GM12878 (cell line): ENCODE results near the gene SRI. TPM values are rescaled to one million over a fixed set of nuclear protein-coding genes. Genes with fewer than 3 reads are reported as not detected.

Experiments used
- ATAC-seq: fragments of 200-7000 bp; cut with Tn5 transposase; 3 replicates; pipeline ENCODE4 v1.9.1; 2020; ENCODE audit warnings: mild to moderate bottlenecking, moderate library complexity
- BruUV-seq: library from RNA; stranded (reverse); fragments of 400-500 nt; replicated peaks from 2 replicates; lab custom pipeline; 2021; lab: Mats Ljungman, UMichigan
- CTCF ChIA-PET: fragments of 300-600 bp; sonication (Branson Sonifier 250); formaldehyde crosslinking; extraction: SDS; loops from one replicate; lab custom pipeline; 2021; ENCODE audit warnings: inconsistent platforms; lab: Yijun Ruan, JAX
- POLR2A ChIA-PET: fragments of 350-600 bp; formaldehyde crosslinking; extraction: SDS; loops from one replicate; lab custom pipeline; 2021; ENCODE audit warnings: inconsistent platforms; lab: Charles Lee
- RAD21 ChIA-PET: fragments of 300-600 bp; sonication (Branson Sonifier 250); formaldehyde crosslinking; loops from one replicate; lab custom pipeline; 2023; ENCODE audit warnings: antibody characterized with exemption; ENCODE audit not compliant: unreplicated experiment; lab: Charles Lee
- SMC1A ChIA-PET: fragments of 300-600 bp; sonication (Branson Sonifier 250); formaldehyde crosslinking; loops from one replicate; lab custom pipeline; 2023; ENCODE audit not compliant: unreplicated experiment, uncharacterized antibody; lab: Charles Lee
- DNase-seq: peaks from one replicate; pipeline ENCODE4 v3.0.0-alpha.2; 2011; ENCODE audit warnings: low read depth, low spot score
- FAIRE-seq: peaks from 3 replicates; lab custom pipeline; 2011; peaks lifted over from hg19 to GRCh38; lab: Jason Lieb, UNC
- H2AFZ ChIP-seq: 2 replicates; pipeline ENCODE4 v1.6.0; 2011; ENCODE audit warnings: low read depth, low read length, control low read depth; ENCODE audit not compliant: control insufficient read depth
- H3K27ac ChIP-seq: 2 replicates; pipeline ENCODE4 v1.5.1; 2011; ENCODE audit warnings: control low read depth; ENCODE audit not compliant: control insufficient read depth, insufficient read depth
- H3K27me3 ChIP-seq, 2 experiments: replicated peaks in 1 of 2; 2 replicates each; pipeline versions ENCODE4 v1.6.0 to v1.6.1; 2011; ENCODE audit warnings: low read length in 1 of 2; ENCODE audit not compliant: control insufficient read depth in 2 of 2, insufficient read depth in 2 of 2
- H3K36me3 ChIP-seq, 2 experiments: 2 replicates each; pipeline ENCODE4 v1.5.1; 2011; ENCODE audit warnings: low read length in 1 of 2; ENCODE audit not compliant: control insufficient read depth in 2 of 2, insufficient read depth in 2 of 2
- H3K4me1 ChIP-seq: 2 replicates; pipeline ENCODE4 v1.6.1; 2011; ENCODE audit warnings: mild to moderate bottlenecking, low read length, moderate library complexity, mixed read lengths; ENCODE audit not compliant: control insufficient read depth, insufficient read depth
- H3K4me2 ChIP-seq: 2 replicates; pipeline ENCODE4 v1.6.0; 2011; ENCODE audit warnings: control low read depth; ENCODE audit not compliant: control insufficient read depth, insufficient read depth
- H3K4me3 ChIP-seq: fragments of 200-600 bp; sonication (generic); 2 replicates; pipeline ENCODE4 v1.5.1; 2016
- H3K79me2 ChIP-seq: 2 replicates; pipeline ENCODE4 v1.6.0; 2011; ENCODE audit warnings: low read length; ENCODE audit not compliant: control insufficient read depth, insufficient read depth
- H3K9ac ChIP-seq: 2 replicates; pipeline ENCODE4 v1.8.0; 2011; ENCODE audit warnings: low read length, control low read depth, mixed read lengths; ENCODE audit not compliant: control insufficient read depth, insufficient read depth
- H3K9me3 ChIP-seq: replicated peaks from 3 replicates; pipeline ENCODE4 v1.5.1; 2011; ENCODE audit warnings: mild to moderate bottlenecking, low read length; ENCODE audit not compliant: control insufficient read depth, insufficient read depth
- H4K20me1 ChIP-seq: 2 replicates; pipeline ENCODE4 v1.6.0; 2011; ENCODE audit not compliant: control insufficient read depth, insufficient read depth
- MEF2B ChIP-seq: fragments of 450-650 bp; IDR thresholded peaks from 2 replicates; pipeline ENCODE4 v1.6.1; 2018; ENCODE audit warnings: mild to moderate bottlenecking, moderate library complexity; ENCODE audit not compliant: partially characterized antibody, poor library complexity, severe bottlenecking
- MLLT1 ChIP-seq: fragments of 450-650 bp; IDR thresholded peaks from 2 replicates; pipeline ENCODE4 v1.6.1; 2016; ENCODE audit warnings: mild to moderate bottlenecking
- MXI1 ChIP-seq: fragments of 150-350 bp; IDR thresholded peaks from 2 replicates; pipeline ENCODE4 v1.6.1; 2011; ENCODE audit warnings: low read depth, mild to moderate bottlenecking, inconsistent platforms, low read length, improper control_type of control experiment
- POLR2AphosphoS5 ChIP-seq: IDR thresholded peaks from 2 replicates; pipeline ENCODE4 v1.6.1; 2011; ENCODE audit warnings: mild to moderate bottlenecking, low read length, inconsistent platforms
- RELA ChIP-seq: fragments of 450-650 bp; IDR thresholded peaks from 2 replicates; pipeline ENCODE4 v1.8.0; 2014; ENCODE audit warnings: borderline replicate concordance; ENCODE audit not compliant: partially characterized antibody
- SMARCA5 ChIP-seq: fragments of 450-650 bp; IDR thresholded peaks from 2 replicates; pipeline ENCODE4 v1.6.1; 2017; ENCODE audit warnings: mild to moderate bottlenecking
- ZNF217 ChIP-seq: fragments of 450-650 bp; IDR thresholded peaks from 2 replicates; pipeline ENCODE4 v1.6.1; 2017; ENCODE audit warnings: antibody characterized with exemption, mild to moderate bottlenecking
- WGBS: methylation state at CpG from one replicate; pipeline ENCODE4 v1.1.6; 2016; ENCODE audit warnings: low lambda C conversion rate; ENCODE audit not compliant: insufficient replicate concordance, insufficient coverage; ENCODE audit errors: missing lambda C conversion rate; 5-methylcytosine and 5-hydroxymethylcytosine counted together
- in situ Hi-C: fragments of 300-500 bp; cut with MboI; formaldehyde crosslinking; loops from 9 replicates; pipeline ENCODE4 v1.14.3; 2018; ENCODE audit warnings: mixed read lengths
- intact Hi-C: fragments of 100-400 bp; cut with micrococcal nuclease; formaldehyde crosslinking; loops from one replicate; pipeline ENCODE4 v1.14.2; 2022; ENCODE audit not compliant: unreplicated experiment
- polyA plus RNA-seq, 11 experiments: library from polyadenylated mRNA; depleted of rRNA in 4 of 11; unstranded in 6 of 11; stranded (reverse) in 5 of 11; fragments of >200 nt; fragmentation: Nextera tagmentation in 4 of 11; fragmentation: Illumina TruSeq in 1 of 11; extraction: Ambion mirVana in 4 of 11; extraction: Trizol in 1 of 11; gene quantifications; 1 replicate in 1 of 11; 2 replicates in 10 of 11; pipeline versions ENCODE4 v1.2.1 to v1.2.3, GENCODE V29; 2011 to 2016; ENCODE audit warnings: inconsistent platforms in 2 of 11, missing spikeins in 2 of 11, low read depth in 1 of 11
- total RNA-seq, 4 experiments: library from RNA; depleted of rRNA in 3 of 4; stranded (reverse); fragments of >200 nt in 3 of 4; fragmentation: Illumina TruSeq in 1 of 4; extraction: Trizol in 1 of 4; gene quantifications; 2 replicates each; pipeline versions ENCODE4 v1.2.1 to v1.2.3, GENCODE V29; 2013 to 2021

The SRI gene
- total and polyA plus RNA-seq, 10 of the 15 experiments (the other 5 are each of a cell fraction or from before 2014, with no cell fraction given), result 94.7 to 588 (median 242) TPM

- no peaks in the 10 kb centered on the region for H3K79me2 ChIP-seq
- BruUV-seq, result no TSS peak
- H2AFZ ChIP-seq, result no peak overlapping the region
- DNase-seq, result no peak
- ATAC-seq, result no peak
- no peak overlapping the region for H3K4me3 ChIP-seq
- ChIA-PET SMC1A (interaction anchor here (0.9 to 5.2 kb wide), 6 partner anchors 11 to 152 kb away, joined by 3 to 55 read pairs (median 4); no protein-coding TSS in a partner anchor), RAD21 (interaction anchor here (0.9 to 1.2 kb wide), 2 partner anchors 12 to 13 kb away, joined by 3 to 4 read pairs; no protein-coding TSS in a partner anchor), CTCF (interaction anchor here (1.7 to 2.3 kb wide), 3 partner anchors 9 to 12 kb away, joined by 7 to 14 read pairs (median 8); no protein-coding TSS in a partner anchor), POLR2A (interaction anchor here (0.5 to 2.7 kb wide), 3 partner anchors 12 to 1224 kb away, joined by 3 to 19 read pairs (median 4); no protein-coding TSS in a partner anchor)
- no peak overlapping the region for H3K27ac ChIP-seq
- FAIRE-seq, result no peak
- intact Hi-C loops (no loop called here), in situ Hi-C loops (no loop called here)
- peak; percentile 11 for TF ChIP-seq MEF2B
- 0 out of 2 replicates have a peak, but pooled peaks have one; percentile 16 for TF ChIP-seq SMARCA5
- 0 out of 2 replicates have a peak, but pooled peaks have one; percentile 52 for TF ChIP-seq ZNF217
- no peak for TF ChIP-seq RELA
- no peak for TF ChIP-seq MXI1
- H3K4me2 ChIP-seq, result no peak overlapping the region
- H3K36me3 ChIP-seq, result peaks cover 3 to 39% of the 10 kb centered on the region in 2 experiments
- no peaks in the 10 kb centered on the region; the same call in 2 of the 3 replicates for H3K9me3 ChIP-seq
- no peaks in the 10 kb centered on the region for H3K27me3 ChIP-seq
- no peak overlapping the region for H3K9ac ChIP-seq
- no peaks in the 10 kb centered on the region for H4K20me1 ChIP-seq
- H3K4me1 ChIP-seq, result peaks cover 3% of the 10 kb centered on the region; the same call in 1 of the 2 replicates
These were observed 14.7 kb downstream of the SRI start for GRCh38 chr7:88205179-88205578.

- CTCF ChIA-PET, result interaction anchor here (1.7 to 3.0 kb wide), 4 partner anchors 8 to 13 kb away, joined by 7 to 26 read pairs (median 11); no protein-coding TSS in a partner anchor
- no peak for FAIRE-seq
These were observed 15.2 kb downstream of the SRI start for GRCh38 chr7:88204525-88205110.

More at GRCh38 chr7:88204525-88205110, 15.2 kb downstream of the SRI start:
- intact Hi-C loops, result no loop called here
- POLR2A ChIA-PET, result interaction anchor here (0.5 to 2.7 kb wide), 2 partner anchors 12 to 1225 kb away, joined by 4 to 19 read pairs; no protein-coding TSS in a partner anchor
- RAD21 ChIA-PET, result interaction anchor here (0.9 to 1.2 kb wide), 3 partner anchors 12 to 16 kb away, joined by 3 to 4 read pairs (median 4); no protein-coding TSS in a partner anchor
- no peak overlapping the region for H3K4me3 ChIP-seq
- no peak overlapping the region for H3K9ac ChIP-seq
- no peak for ATAC-seq
- no peak overlapping the region for H3K27ac ChIP-seq
- H3K27me3 ChIP-seq, result no peaks in the 10 kb centered on the region
- no peaks in the 10 kb centered on the region for H4K20me1 ChIP-seq
- H3K36me3 ChIP-seq, result peaks cover 3 to 39% of the 10 kb centered on the region in 2 experiments
- no peaks in the 10 kb centered on the region; the same call in 2 of the 3 replicates for H3K9me3 ChIP-seq
- BruUV-seq, result no TSS peak
- WGBS, result 98% methylated on average over 3 of the region's 3 CpGs
- H2AFZ ChIP-seq, result no peak overlapping the region
- no peak overlapping the region for H3K4me2 ChIP-seq
- SMC1A ChIA-PET, result interaction anchor here (0.9 to 5.2 kb wide), 5 partner anchors 11 to 153 kb away, joined by 3 to 55 read pairs (median 4); no protein-coding TSS in a partner anchor
- in situ Hi-C loops, result no loop called here
- peaks cover 3% of the 10 kb centered on the region; the same call in 1 of the 2 replicates for H3K4me1 ChIP-seq
- no peak for TF ChIP-seq MLLT1
- TF ChIP-seq POLR2AphosphoS5, result peak; percentile 67
- TF ChIP-seq, all 136 proteins: peak for 1
- DNase-seq, result no peak
- no peaks in the 10 kb centered on the region for H3K79me2 ChIP-seq
